ENCODE results near the gene TTC7B. TPM values are rescaled to one million over a fixed set of nuclear protein-coding genes. Genes with fewer than 3 reads are reported as not detected.

The TTC7B gene
- total RNA-seq, 1 donor: 24.9 TPM

- no peak for TF ChIP-seq CTCF (IDR thresholded peaks at IDR 0.05; ENCODE audit: insufficient read depth, low read length)
- DNase-seq (ENCODE audit: low read depth): no peak
- no peak overlapping the region for H3K4me3 ChIP-seq (ENCODE audit: low read depth, low read length)
These were observed 202.8 kb downstream of the TTC7B start for GRCh38 chr14:90613453-90613852.

DNA sequence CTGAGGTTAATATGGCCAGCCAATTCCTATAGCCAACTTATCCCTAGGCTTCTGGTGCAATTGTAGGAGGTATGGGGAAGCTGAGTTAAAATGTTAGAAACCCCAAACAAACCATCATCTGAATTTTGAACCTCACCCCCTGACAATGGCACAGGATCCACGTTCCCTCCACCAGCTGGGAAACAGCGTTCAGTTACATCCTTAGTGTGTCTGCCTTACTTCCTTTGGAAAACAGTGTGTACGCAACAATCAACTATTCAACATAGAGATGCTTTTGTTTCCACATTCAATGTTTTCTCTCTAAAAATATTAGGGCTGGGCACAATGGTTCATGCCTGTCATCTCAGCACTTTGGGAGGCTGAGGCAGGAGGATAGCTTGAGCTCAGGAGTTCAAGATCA lies 203.4 kb downstream of the TTC7B start:
- H3K4me3 ChIP-seq (ENCODE audit: low read depth, low read length): no peak overlapping the region
- no peak for DNase-seq (ENCODE audit: low read depth)
- no peak for TF ChIP-seq CTCF (IDR thresholded peaks at IDR 0.05; ENCODE audit: insufficient read depth, low read length)

DNA sequence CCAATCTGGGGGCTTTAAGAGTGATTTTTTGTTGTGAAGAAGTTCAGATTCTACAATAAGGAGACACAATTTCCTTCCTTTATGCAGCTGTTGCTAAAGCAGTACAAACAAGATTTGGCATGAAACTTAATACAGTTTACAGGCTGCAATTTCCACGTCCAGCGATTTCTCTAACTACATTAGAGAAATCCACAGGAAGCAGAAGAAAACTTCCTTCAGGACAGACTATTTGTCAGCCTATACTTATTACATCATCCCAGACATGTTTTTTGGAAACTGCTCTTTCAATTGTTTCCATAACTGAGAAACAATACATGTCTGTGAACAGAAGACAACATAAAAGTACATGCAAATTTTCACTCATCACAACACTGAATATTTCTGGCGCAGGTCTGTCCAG lies 204.3 kb downstream of the TTC7B start:
- TF ChIP-seq CTCF (IDR thresholded peaks at IDR 0.05; ENCODE audit: insufficient read depth, low read length): no peak
- no peak overlapping the region for H3K4me3 ChIP-seq (ENCODE audit: low read depth, low read length)
- DNase-seq (ENCODE audit: low read depth): peak; percentile 49

- no peak for TF ChIP-seq CTCF (IDR thresholded peaks at IDR 0.05; ENCODE audit: insufficient read depth, low read length)
- no peak for DNase-seq (ENCODE audit: low read depth)
These were observed 204.7 kb downstream of the TTC7B start for GRCh38 chr14:90611501-90611900.

GRCh38 chr14:90610346-90611040 lies 205.7 kb downstream of the TTC7B start:
- TF ChIP-seq CTCF (IDR thresholded peaks at IDR 0.05; ENCODE audit: insufficient read depth, low read length): no peak

More at GRCh38 chr14:90611501-90611900, 204.7 kb downstream of the TTC7B start:
- H3K4me3 ChIP-seq (ENCODE audit: low read depth, low read length): no peak overlapping the region

GRCh38 chr14:90609376-90609775 lies 206.9 kb downstream of the TTC7B start:
- no peak for DNase-seq (ENCODE audit: low read depth)
- no peak for TF ChIP-seq CTCF (IDR thresholded peaks at IDR 0.05; ENCODE audit: insufficient read depth, low read length)

More at GRCh38 chr14:90610346-90611040, 205.7 kb downstream of the TTC7B start:
- no peak overlapping the region for H3K4me3 ChIP-seq (ENCODE audit: low read depth, low read length)
- DNase-seq (ENCODE audit: low read depth): no peak

GRCh38 chr14:90608929-90609341 lies 207.3 kb downstream of the TTC7B start:
- TF ChIP-seq CTCF (IDR thresholded peaks at IDR 0.05; ENCODE audit: insufficient read depth, low read length): no peak
- H3K4me3 ChIP-seq (ENCODE audit: low read depth, low read length): no peak overlapping the region
- no peak for DNase-seq (ENCODE audit: low read depth)

More at GRCh38 chr14:90609376-90609775, 206.9 kb downstream of the TTC7B start:
- H3K4me3 ChIP-seq (ENCODE audit: low read depth, low read length): no peak overlapping the region
